ENCODE results near the gene SPEM3.

The SPEM3 gene

DNA sequence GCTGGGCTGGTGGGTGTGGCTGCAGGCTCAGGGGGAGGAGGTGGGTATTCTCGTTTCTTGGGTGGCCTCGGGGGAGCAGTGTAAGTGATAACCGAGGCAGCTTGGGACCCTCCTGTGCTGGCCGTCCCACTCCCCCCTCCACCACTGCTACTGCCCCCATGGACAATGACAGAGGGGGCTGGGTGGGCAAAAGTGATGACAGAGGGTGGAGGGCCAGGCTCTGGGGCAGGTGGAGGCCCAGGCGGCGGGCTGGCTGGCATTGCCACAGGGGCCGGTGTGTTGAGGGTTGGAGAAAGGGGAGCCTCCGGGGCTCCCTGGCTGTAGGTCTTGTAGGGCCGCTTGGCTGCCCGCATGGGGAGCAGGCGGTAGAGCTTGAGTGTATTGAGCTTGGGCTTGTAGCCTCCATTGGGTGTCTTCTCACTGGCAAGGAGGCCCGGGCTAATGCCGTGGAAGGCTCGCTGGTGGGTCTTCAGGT is 34.8 kb downstream of the SPEM3 start:
- TF ChIP-seq FOXM1 (IDR thresholded peaks at IDR 0.05; ENCODE audit: borderline replicate concordance, low read depth) (no peak), YY1 (IDR thresholded peaks at IDR 0.05; ENCODE audit: low read depth) (no peak), CEBPB (IDR thresholded peaks at IDR 0.05) (no peak), NFIC (IDR thresholded peaks at IDR 0.05) (no peak), TAF1 (IDR thresholded peaks at IDR 0.05; ENCODE audit: low read depth) (no peak), ZBTB7A (IDR thresholded peaks at IDR 0.05; ENCODE audit: low read depth) (no peak)

DNA sequence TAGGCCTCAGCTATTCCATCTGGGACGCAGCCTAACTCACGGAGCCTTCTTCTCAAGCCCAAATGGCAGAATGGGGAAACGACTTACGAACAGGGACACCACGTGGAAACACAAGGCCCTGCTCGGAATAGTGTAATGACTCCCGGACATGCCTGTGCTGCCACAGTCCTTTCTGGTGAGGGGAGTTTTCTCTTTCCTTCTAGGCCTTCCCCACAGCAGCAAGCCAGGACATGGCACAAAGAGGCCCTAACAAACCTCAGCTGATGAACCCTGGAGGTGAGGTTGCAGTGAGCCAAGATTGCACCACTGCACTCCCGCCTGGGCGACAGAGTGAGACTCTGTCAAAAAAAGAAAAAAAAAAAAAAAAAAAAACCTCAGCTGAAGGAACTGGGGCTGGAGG is 35.4 kb downstream of the SPEM3 start:
- TF ChIP-seq RAD21 (IDR thresholded peaks at IDR 0.05; ENCODE audit: low read depth) (no peak), EGR1 (IDR thresholded peaks at IDR 0.05) (no peak), YY1 (IDR thresholded peaks at IDR 0.05; ENCODE audit: low read depth) (no peak), TEAD4 (IDR thresholded peaks at IDR 0.05) (no peak)

GRCh38 chr17:7465597-7466275 is 37.1 kb downstream of the SPEM3 start:
- TF ChIP-seq EP300 (IDR thresholded peaks at IDR 0.05; ENCODE audit: borderline replicate concordance) (no peak), USF1 (IDR thresholded peaks at IDR 0.05) (no peak), YY1 (IDR thresholded peaks at IDR 0.05; ENCODE audit: low read depth) (no peak), RAD21 (IDR thresholded peaks at IDR 0.05; ENCODE audit: low read depth) (no peak), TEAD4 (IDR thresholded peaks at IDR 0.05) (no peak), CEBPB (IDR thresholded peaks at IDR 0.05) (no peak), REST (IDR thresholded peaks at IDR 0.05; ENCODE audit: low read depth) (no peak), FOXM1 (IDR thresholded peaks at IDR 0.05; ENCODE audit: borderline replicate concordance, low read depth) (no peak), EGR1 (IDR thresholded peaks at IDR 0.05) (no peak), ZBTB7A (IDR thresholded peaks at IDR 0.05; ENCODE audit: low read depth) (no peak), TCF12 (IDR thresholded peaks at IDR 0.05; ENCODE audit: low read depth) (no peak), TAF1 (IDR thresholded peaks at IDR 0.05; ENCODE audit: low read depth) (no peak), NFIC (IDR thresholded peaks at IDR 0.05) (no peak)
- TF ChIP-seq, protein P1, sequence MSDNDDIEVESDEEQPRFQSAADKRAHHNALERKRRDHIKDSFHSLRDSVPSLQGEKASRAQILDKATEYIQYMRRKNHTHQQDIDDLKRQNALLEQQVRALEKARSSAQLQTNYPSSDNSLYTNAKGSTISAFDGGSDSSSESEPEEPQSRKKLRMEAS (IDR thresholded peaks at IDR 0.05): no peak

DNA sequence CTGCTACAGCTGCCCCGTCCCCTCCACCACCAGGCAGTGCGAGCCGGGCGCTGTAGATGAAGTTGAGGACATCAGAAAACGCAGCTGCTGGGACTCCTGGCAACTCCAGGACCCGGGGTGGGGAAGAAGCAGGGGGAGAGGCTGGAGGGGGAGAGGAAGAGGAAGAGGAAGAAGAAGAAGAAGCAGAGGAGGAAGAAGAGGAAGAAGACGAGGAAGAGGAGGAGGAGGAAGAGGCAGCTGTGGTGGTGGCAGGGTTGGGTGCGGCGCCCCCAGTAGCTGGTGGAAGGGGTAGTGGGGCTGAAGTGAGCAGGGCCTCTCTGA is 37.6 kb downstream of the SPEM3 start:
- TF ChIP-seq EGR1 (IDR thresholded peaks at IDR 0.05) (no peak), RAD21 (IDR thresholded peaks at IDR 0.05; ENCODE audit: low read depth) (no peak), TAF1 (IDR thresholded peaks at IDR 0.05; ENCODE audit: low read depth) (no peak), EP300 (IDR thresholded peaks at IDR 0.05; ENCODE audit: borderline replicate concordance) (no peak), ZBTB7A (IDR thresholded peaks at IDR 0.05; ENCODE audit: low read depth) (no peak), CEBPB (IDR thresholded peaks at IDR 0.05) (no peak), TEAD4 (IDR thresholded peaks at IDR 0.05) (no peak), USF1 (IDR thresholded peaks at IDR 0.05) (no peak), REST (IDR thresholded peaks at IDR 0.05; ENCODE audit: low read depth) (no peak)
- TF ChIP-seq, protein P1 (IDR thresholded peaks at IDR 0.05): no peak

DNA sequence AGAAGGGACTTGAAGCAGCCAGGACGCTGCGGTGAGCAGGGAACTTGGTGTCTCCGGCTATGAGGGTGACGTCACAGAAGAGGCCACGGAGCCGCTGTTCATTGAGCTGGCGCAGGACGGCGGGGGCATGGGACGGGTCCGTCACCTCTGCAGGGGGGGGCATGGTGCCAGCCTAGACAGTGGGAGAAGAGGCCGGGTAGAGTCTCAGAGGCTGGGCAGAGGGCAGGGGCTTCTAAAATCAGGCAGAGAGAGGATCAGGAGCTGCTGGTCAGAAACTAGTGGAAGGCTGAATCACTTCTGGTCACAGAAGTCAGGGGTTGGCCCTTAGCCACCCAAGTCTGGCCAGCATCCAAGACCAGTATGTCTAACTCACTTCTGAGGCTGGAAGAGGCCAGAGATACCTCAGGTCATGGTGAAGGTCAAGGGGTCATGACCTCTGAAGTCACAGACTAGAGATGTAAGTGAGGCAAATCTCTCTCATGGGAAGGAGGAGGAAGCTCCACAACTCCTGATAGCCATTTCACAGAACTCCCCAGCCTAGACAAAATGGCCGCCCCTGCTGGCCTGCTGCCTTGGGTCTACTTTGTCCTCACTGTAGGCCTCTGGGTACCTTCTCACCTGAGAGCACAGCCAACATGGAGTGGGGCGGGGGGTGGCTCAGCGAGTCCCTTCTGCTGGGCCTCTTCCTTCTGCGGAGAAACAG is 38.1 kb downstream of the SPEM3 start:
- TF ChIP-seq, protein P1 (IDR thresholded peaks at IDR 0.05): no peak
- TF ChIP-seq CREB1 (IDR thresholded peaks at IDR 0.05; ENCODE audit: low read depth) (no peak), EGR1 (IDR thresholded peaks at IDR 0.05) (no peak), RAD21 (IDR thresholded peaks at IDR 0.05; ENCODE audit: low read depth) (no peak), TAF1 (IDR thresholded peaks at IDR 0.05; ENCODE audit: low read depth) (no peak), FOXM1 (IDR thresholded peaks at IDR 0.05; ENCODE audit: borderline replicate concordance, low read depth) (no peak), USF1 (IDR thresholded peaks at IDR 0.05) (no peak), TCF12 (IDR thresholded peaks at IDR 0.05; ENCODE audit: low read depth) (no peak), REST (IDR thresholded peaks at IDR 0.05; ENCODE audit: low read depth) (no peak), EP300 (IDR thresholded peaks at IDR 0.05; ENCODE audit: borderline replicate concordance) (no peak), NFIC (IDR thresholded peaks at IDR 0.05) (peak; percentile 65), YY1 (IDR thresholded peaks at IDR 0.05; ENCODE audit: low read depth) (peak; percentile 83), TEAD4 (IDR thresholded peaks at IDR 0.05) (0 out of 2 replicates have a peak, but pooled peaks have one; percentile 9), ZBTB7A (IDR thresholded peaks at IDR 0.05; ENCODE audit: low read depth) (no peak), CEBPB (IDR thresholded peaks at IDR 0.05) (no peak)
